GM23338 (cell line): ENCODE results near the gene TTC16. TPM values are rescaled to one million over a fixed set of nuclear protein-coding genes. Genes with fewer than 3 reads are reported as not detected.

Source experiments
- ATAC-seq: fragments of 200-7000 bp; cut with Tn5 transposase; 3 replicates; pipeline ENCODE4 v1.9.1; 2020
- DNase-seq: peaks from one replicate; pipeline ENCODE4 v3.0.0-alpha.2; 2015; ENCODE audit warnings: low spot score
- H2AFZ ChIP-seq: fragments of 200-600 bp; sonication (generic); 2 replicates; pipeline ENCODE4 v1.8.0; 2016; ENCODE audit warnings: antibody characterized with exemption, mild to moderate bottlenecking, moderate library complexity
- H3F3A ChIP-seq: fragments of 200-600 bp; sonication (generic); replicated peaks from 2 replicates; pipeline ENCODE4 v1.8.0; 2017; ENCODE audit warnings: antibody characterized with exemption, mixed run types, low read depth
- H3K27ac ChIP-seq: fragments of 200-600 bp; sonication (generic); 2 replicates; pipeline ENCODE4 v1.6.1; 2016; ENCODE audit warnings: low read depth
- H3K27me3 ChIP-seq: fragments of 200-600 bp; sonication (generic); 2 replicates; pipeline ENCODE4 v1.8.0; 2016; ENCODE audit warnings: mild to moderate bottlenecking, mixed run types, moderate library complexity; ENCODE audit not compliant: insufficient read depth
- H3K36me3 ChIP-seq: fragments of 200-600 bp; sonication (generic); 2 replicates; pipeline ENCODE4 v1.8.0; 2016; ENCODE audit warnings: mild to moderate bottlenecking; ENCODE audit not compliant: insufficient read depth
- H3K4me1 ChIP-seq: fragments of 200-600 bp; sonication (generic); 2 replicates; pipeline ENCODE4 v1.8.0; 2016; ENCODE audit warnings: mild to moderate bottlenecking, moderate library complexity; ENCODE audit not compliant: insufficient read depth
- H3K4me2 ChIP-seq: fragments of 200-600 bp; sonication (generic); 2 replicates; pipeline ENCODE4 v1.7.1; 2017; ENCODE audit warnings: mixed run types
- H3K4me3 ChIP-seq: fragments of 200-600 bp; sonication (generic); 2 replicates; pipeline ENCODE4 v1.6.1; 2016; ENCODE audit warnings: mixed run types
- H3K79me2 ChIP-seq: fragments of 200-600 bp; sonication (generic); replicated peaks from 2 replicates; pipeline ENCODE4 v1.8.0; 2017; ENCODE audit warnings: mild to moderate bottlenecking; ENCODE audit not compliant: insufficient read depth
- H3K9me2 ChIP-seq: fragments of 200-600 bp; sonication (generic); 2 replicates; pipeline ENCODE4 v1.8.0; 2017; ENCODE audit not compliant: insufficient read depth
- H4K20me1 ChIP-seq: fragments of 200-600 bp; sonication (generic); replicated peaks from 2 replicates; pipeline ENCODE4 v1.8.0; 2017; ENCODE audit warnings: mild to moderate bottlenecking; ENCODE audit not compliant: insufficient read depth
- H3K27ac Mint-ChIP-seq: 2 replicates; pipeline ENCODE4 v1.8.0; 2020; ENCODE audit warnings: inconsistent platforms, mild to moderate bottlenecking, moderate library complexity, mixed read lengths
- H3K27me3 Mint-ChIP-seq: 3 replicates; pipeline ENCODE4 v1.8.0; 2022; ENCODE audit warnings: low read depth, mild to moderate bottlenecking, moderate library complexity, mixed read lengths, inconsistent platforms; ENCODE audit not compliant: insufficient read depth, poor library complexity
- H3K36me3 Mint-ChIP-seq: 3 replicates; pipeline ENCODE4 v1.8.0; 2021; ENCODE audit warnings: low read depth, mild to moderate bottlenecking, inconsistent platforms, moderate library complexity, mixed read lengths
- H3K4me1 Mint-ChIP-seq: 3 replicates; pipeline ENCODE4 v1.8.0; 2020; ENCODE audit warnings: mild to moderate bottlenecking, inconsistent platforms, mixed read lengths
- H3K4me3 Mint-ChIP-seq: 3 replicates; pipeline ENCODE4 v1.8.0; 2021; ENCODE audit warnings: moderate library complexity, mild to moderate bottlenecking, inconsistent platforms, mixed read lengths
- H3K9me3 Mint-ChIP-seq: 3 replicates; pipeline ENCODE4 v1.8.0; 2020; ENCODE audit warnings: moderate library complexity, mild to moderate bottlenecking, inconsistent platforms, mixed read lengths
- CTCF ChIP-seq, 2 experiments: fragments of 200-600 bp in 1 of 2; sonication (generic) in 1 of 2; conservative IDR thresholded peaks; 2 replicates each; pipeline versions ENCODE4 v1.5.1 to v1.6.1; 2016 to 2017; ENCODE audit warnings: antibody characterized with exemption in 2 of 2, low read depth in 2 of 2, mild to moderate bottlenecking in 2 of 2, moderate library complexity in 1 of 2
- JUNB ChIP-seq: IDR thresholded peaks from one replicate; pipeline ENCODE4 v1.6.1; 2016; ENCODE audit warnings: antibody characterized with exemption; ENCODE audit not compliant: unreplicated experiment
- NANOG ChIP-seq: IDR thresholded peaks from 2 replicates; pipeline ENCODE4 v1.6.1; 2016; ENCODE audit warnings: antibody characterized with exemption, borderline replicate concordance
- ZNF114 ChIP-seq: fragments of 250-450 bp; sonication (Bioruptor Pico); IDR thresholded peaks from 2 replicates; pipeline ENCODE4 v1.5.0; 2020; ENCODE audit warnings: mild to moderate bottlenecking, moderate library complexity
- ZNF331 ChIP-seq: fragments of 250-450 bp; sonication (Bioruptor Pico); IDR thresholded peaks from 2 replicates; pipeline ENCODE4 v1.5.0; 2020; ENCODE audit warnings: low read depth, mild to moderate bottlenecking, moderate library complexity
- ZNF462 ChIP-seq: fragments of 250-450 bp; sonication (Bioruptor Pico); IDR thresholded peaks from 2 replicates; pipeline ENCODE4 v1.5.0; 2020; ENCODE audit warnings: mild to moderate bottlenecking, moderate library complexity
- polyA plus RNA-seq: library from polyadenylated mRNA; unstranded; fragments of >200 nt; fragmentation: Nextera tagmentation; extraction: Ambion mirVana; gene quantifications from 2 replicates; pipeline ENCODE4 v1.2.1, GENCODE V29; 2016
- total RNA-seq: library from RNA; depleted of rRNA; stranded (reverse); fragments of >200 nt; shearing (Covaris generic); gene quantifications from 2 replicates; pipeline ENCODE4 v1.2.3, GENCODE V29; 2014

Gene TTC16
- total and polyA plus RNA-seq, 2 experiments from 2014 or later, result not detected

GRCh38 chr9:127761491-127761956 lies 45.6 kb downstream of the TTC16 start (continued):
- TF ChIP-seq CTCF (conservative IDR thresholded peaks at IDR 0.05; ENCODE audit: low read depth in 2 of 2), result no peak
- TF ChIP-seq JUNB, result no peak
- TF ChIP-seq ZNF462, result no peak
- no peak for TF ChIP-seq ZNF114 (CRISPR knock-in tag)

DNA sequence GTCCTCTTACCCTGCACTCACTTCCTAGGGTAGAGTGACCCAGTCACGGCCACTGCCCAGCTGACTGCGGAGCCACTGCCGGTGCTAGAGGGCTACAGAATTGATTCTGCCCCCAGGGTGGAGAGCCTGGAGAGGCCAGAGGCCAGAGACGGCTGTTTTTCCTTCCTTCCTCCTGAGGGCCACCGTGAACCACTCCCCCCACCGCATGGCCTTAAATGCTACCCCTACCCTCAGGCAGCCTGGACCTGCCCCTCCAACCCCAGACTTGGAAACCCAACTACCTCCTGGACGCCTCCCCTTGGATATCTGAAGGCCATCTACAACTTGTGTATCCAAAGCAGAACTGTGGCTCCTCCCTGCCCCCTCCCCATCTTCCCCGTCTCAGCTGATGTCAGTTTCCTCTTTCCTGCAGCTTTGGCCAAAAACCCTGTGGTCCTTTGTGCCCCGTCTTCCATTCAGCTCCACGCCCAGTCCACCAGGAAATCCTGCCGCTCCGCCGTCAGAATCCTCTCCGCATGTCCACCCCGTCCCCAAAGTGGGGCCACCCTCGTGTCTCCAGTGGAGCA lies 46.3 kb downstream of the TTC16 start:
- no peak for DNase-seq
- Histone ChIP-seq H3K36me3 (no peaks in the 10 kb centered on the region), H3K27me3 (no peaks in the 10 kb centered on the region), H3F3A (peaks cover 10% of the 10 kb centered on the region; the same call in 1 of the 2 replicates), H2AFZ (peak overlapping the region; percentile 56; the same call in 1 of the 2 replicates), H3K4me1 (peaks cover 19% of the 10 kb centered on the region), H3K4me3 (no peak overlapping the region), H3K9me2 (no peaks in the 10 kb centered on the region), H3K4me2 (peak overlapping the region; percentile 43; the same call in 1 of the 2 replicates), H3K27ac (no peak overlapping the region), H4K20me1 (no peaks in the 10 kb centered on the region), H3K79me2 (no peaks in the 10 kb centered on the region)
- TF ChIP-seq NANOG (no peak), ZNF331 (CRISPR knock-in tag) (no peak), ZNF462 (no peak)
- no peaks in the 10 kb centered on the region for H3K9me3 Mint-ChIP-seq
- H3K27me3 Mint-ChIP-seq, result peaks cover 22% of the 10 kb centered on the region
- peak overlapping the region; percentile 41; the same call in 1 of the 2 replicates for H3K27ac Mint-ChIP-seq
- no peaks in the 10 kb centered on the region; the same call in 2 of the 3 replicates for H3K36me3 Mint-ChIP-seq
- H3K4me1 Mint-ChIP-seq, result peaks cover 36% of the 10 kb centered on the region
- H3K4me3 Mint-ChIP-seq, result peak overlapping the region; percentile 3; the same call in 1 of the 3 replicates
- ATAC-seq, result peak; percentile 11
